HL-60/S4 (cell line): ENCODE measurements around the gene FAM53A.

ENCODE experiments used
- in situ Hi-C: fragments of 300-500 bp; cut with MboI; formaldehyde crosslinking; loops from 2 replicates; pipeline ENCODE4 v1.14.3; 2022; ENCODE audit warnings: low sequenced_read_pairs

The FAM53A gene

DNA sequence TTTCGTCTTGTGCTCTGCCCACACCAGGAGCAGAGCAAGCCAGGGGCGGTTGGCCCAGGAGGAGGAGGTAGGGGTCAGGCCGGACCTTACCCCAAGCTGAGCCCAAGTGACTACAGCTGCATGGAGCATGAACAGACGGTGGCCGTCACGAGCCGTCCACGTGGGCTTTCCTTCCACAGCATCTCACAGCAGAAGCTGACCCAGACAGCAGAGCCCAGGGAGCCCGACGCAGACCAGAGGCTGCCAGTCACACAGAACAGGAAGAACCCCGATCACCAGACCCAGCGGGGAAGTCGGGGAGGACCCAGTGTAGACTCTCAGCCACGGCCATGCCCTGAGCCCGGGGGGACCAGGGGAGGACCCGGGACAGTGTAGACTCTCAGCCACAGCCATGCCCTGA, 58.0 kb downstream of the FAM53A start:
- in situ Hi-C loops: loop anchor here (25.0 kb wide), 1 partner anchor 264 kb away; no protein-coding TSS in a partner anchor

DNA sequence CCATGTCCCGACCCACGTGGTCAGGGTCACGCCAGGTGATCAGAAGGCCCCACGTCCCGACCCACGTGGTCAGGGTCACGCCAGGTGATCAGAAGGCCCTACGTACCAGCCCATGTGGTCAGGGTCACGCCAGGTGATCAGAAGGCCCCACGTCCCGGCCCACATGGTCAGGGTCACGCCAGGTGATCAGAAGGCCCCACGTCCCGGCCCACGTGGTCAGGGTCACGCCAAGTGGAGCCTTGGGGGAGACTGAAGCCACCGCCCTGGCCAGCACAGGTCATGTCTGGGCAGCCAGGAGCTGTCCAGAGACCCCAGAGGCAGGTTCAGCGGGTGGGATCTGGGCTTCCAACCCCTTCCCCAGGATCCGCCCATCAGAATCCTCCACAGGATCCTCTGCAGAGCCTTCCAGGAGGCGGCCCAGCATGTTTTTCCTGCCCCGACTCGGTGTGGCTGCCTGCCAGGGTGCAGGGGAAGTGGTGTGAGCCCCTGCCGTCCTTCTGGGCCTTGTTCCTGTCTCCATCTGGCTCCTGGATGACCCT, 58.4 kb downstream of the FAM53A start:
- in situ Hi-C loops: loop anchor here (25.0 kb wide), 1 partner anchor 263 kb away; no protein-coding TSS in a partner anchor

DNA sequence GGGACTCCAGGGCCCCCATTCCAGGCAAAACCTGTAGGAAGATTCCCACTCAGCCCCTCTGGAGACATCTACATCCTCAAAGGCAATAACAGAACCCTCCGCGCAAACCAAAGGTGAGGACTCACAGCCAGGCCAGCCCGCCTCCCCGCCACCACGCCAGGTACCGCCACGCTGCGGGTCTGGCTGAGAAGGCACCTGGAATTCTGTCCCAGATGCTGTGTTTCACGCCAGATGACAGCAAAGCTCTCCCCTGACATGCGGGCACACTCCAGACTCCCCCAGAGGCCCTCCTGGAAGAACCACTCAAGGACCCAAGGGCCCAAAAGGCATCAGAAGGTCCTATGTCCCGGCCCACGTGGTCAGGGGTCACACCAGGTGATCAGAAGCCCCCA, 59.6 kb downstream of the FAM53A start:
- in situ Hi-C loops: no loop called here

DNA sequence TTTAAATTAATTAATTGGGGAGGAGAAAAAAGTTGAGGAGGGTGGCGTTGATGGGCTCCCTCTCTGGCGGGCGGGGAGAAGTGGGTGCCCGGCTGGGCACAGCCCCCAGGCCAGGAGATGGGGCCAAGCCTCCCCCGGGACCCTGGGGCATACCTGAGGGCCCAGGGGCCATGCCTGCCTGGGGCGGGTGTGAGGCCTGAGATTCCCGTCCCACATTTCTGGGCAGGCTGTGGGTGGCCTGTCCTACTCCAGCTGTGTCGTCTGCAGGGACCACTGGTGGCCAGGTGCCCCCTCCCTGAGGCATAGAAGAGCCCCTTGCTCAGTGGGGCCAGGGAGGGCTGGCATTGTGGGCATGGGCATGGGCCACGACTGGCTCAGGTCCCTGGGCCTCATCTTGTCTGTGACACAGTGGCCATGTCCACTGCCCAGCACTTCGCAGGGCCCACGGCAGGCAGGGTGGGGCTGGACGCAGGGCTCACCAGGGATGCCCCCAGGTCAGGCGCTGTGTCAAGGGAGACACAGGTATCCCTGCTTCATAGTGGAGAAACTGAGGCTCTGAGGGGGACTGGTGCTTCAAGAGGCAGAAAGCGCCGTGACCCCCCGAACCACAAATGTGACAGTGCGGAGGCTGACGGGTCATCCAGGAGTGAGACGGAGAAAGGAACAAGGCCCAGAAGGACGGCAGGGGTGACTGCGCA, 60.1 kb downstream of the FAM53A start:
- in situ Hi-C loops: no loop called here

DNA sequence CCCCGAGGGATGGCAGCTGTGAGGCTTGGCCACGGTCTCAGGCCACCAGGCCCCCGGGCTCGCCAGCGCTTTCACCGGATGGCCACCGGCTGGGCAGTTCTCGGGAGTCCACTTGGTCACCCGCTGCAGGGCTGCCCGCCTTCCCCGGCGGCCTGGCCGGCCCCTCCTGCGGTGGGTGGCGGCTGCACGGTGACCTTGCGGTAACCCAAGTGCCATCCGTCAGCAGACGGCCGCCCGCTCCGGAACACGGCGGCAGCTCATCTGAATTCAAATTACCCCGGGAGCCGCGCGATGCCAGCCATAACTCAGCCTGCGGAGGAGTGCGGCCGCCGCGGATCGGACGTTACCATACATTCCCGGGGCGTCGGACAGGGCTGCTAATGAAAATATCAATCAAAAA, 60.7 kb downstream of the FAM53A start:
- in situ Hi-C loops: no loop called here

DNA sequence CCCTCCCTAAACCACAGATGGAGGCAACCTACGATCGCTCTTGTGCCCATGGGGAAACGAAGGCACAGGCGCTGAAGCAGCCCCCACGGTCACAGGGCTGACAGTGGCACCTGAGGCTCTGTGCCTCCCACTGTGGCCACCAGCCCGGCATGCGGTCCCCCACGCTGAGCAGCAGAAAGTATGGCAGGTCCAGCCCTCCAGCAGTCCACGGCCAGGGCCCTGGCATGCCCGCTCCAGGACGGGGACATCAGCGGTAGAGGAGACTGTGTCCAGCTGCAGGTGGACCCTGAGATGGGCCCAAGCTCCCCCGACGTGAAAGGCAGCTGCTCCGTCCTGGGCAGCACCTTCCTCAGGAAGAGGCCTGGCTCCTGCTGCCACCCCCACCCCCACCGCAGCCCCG, 61.2 kb downstream of the FAM53A start:
- in situ Hi-C loops: no loop called here

DNA sequence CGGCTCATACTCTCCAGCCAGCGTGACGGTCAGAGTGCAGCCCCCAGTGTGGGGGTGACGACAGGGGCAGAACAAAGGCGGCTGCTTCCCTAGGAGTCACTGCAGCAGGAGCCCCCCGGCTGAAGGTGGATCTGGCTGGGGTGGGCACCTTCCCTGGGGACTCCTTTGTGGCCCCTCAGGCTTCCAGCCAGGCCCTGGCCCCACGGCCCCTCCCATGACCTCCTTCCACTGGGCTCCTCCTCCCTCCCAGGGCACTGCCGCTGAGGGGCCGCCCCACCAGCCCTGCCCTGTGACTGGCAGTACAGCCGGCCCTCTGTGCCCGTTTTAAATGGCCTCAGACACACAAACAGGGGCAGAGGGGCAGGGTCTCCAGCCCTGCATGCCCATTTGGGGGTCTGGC, 61.9 kb downstream of the FAM53A start:
- in situ Hi-C loops: no loop called here

DNA sequence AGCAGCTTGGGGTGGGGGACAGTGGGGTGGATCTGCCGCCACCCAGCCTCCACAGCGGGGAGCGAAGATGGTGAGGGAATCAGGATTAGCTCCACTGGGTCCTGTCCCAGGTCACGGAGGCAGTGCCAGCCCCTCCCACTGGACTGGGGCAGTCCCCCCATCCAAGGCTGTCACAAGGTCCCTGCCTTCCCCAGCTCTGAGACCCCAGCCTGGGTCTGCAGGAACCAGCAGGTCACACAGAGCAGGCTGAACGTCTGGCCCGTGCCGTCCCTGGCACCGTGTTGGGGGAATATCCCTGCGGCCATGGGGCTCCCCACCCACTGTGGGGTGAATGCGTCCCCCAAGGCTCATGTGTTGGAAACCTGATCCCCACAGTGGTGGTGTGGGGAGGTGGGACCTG, 62.6 kb downstream of the FAM53A start:
- in situ Hi-C loops: no loop called here

DNA sequence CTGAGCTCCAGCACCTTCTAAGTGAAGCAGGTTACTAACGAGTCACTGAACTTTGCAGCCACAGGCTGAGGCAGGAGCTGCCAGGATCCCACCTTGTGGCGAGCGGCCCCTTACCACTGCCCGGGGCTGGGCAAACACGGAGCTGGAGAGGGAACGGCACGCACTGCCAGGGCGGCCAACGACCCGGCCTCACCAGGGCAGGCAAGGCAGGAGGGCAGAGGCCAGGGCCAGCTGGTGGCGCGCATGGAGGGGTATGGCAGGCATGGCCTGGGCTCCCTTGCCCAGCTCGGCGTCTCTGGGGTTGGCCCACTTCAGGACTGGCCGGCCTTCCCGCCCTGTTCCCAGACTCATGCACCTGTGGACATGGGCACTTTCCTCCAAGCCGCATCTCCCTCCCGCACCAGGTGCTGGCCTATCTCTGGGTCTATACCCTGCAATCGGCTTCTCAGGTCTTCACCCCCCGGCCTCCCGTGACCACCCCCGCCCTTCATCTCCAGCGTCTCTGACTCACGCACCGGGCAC, 64.9 kb downstream of the FAM53A start:
- in situ Hi-C loops: no loop called here

DNA sequence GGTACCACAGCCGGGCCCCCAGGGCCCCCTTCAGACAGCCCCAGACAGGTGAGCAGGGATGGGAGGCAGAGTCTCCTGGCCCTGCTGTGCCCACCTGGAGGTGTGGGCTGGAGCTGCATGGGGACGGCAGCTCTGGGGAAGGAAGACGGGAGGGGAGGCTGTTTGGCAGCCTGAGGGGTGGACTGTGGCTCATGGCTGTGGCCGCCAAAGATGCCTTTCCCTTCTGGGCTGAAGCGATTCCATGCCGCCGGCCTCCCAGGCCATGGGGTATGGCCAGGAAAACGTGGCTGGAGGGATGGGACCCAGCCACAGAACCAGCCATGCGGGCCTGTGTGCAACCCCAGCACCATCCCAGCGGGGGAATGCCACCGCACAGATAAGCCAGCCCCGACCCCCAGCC, 65.7 kb downstream of the FAM53A start:
- in situ Hi-C loops: no loop called here

DNA sequence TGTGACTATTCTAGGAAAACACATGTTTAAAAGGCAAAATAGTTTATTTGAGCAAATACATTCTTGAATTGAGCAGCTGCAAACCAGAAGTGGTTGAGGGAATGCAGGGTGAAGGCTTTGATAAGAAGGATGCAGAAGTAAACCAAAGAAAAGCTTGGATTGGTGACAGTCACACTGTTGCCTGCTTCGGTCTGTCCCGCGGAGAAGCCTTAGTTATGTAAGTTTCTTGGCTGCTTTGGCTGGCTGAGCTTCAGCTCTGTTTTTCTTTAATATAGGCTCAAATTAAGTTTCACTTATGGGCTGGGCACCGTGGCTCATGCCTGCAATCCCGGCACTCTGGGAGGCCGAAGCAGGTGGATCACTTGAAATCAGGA, 67.6 kb downstream of the FAM53A start:
- in situ Hi-C loops: no loop called here

DNA sequence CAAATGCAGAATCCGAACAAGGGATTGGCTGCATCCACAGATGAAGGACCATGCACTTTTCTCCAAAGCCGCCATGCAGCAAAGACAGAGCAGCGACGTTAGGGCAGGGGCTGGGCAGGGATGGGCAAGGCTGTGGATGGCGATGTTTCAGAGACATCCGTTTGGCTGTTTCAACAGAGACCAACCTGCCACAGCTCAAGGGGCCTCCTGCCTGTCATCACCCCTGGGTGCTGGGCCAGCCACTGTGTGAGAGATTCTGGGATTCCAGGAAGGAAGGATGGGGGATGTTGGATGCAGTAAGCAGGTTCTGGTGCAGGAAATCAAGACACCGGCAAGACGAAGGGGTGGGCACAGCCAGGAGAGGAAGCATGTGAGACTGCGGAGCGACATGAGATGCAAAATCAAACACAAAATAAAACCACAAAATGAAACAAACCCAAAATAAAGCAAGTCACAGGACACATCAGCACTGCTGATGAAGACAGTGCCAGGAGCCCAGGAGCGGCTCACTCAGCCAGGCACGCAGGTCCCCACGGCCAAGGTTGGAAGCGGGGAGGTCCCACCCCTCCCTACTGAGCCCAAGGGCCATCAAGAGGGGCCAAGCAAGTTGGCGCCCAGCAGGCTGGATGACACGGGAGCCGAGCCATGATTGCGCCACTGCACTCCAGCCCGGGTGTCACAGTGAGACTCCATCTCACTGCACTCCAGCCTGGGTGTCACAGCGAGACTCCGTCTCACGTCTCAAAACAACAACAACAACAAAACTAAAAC, 68.1 kb downstream of the FAM53A start:
- in situ Hi-C loops: no loop called here

DNA sequence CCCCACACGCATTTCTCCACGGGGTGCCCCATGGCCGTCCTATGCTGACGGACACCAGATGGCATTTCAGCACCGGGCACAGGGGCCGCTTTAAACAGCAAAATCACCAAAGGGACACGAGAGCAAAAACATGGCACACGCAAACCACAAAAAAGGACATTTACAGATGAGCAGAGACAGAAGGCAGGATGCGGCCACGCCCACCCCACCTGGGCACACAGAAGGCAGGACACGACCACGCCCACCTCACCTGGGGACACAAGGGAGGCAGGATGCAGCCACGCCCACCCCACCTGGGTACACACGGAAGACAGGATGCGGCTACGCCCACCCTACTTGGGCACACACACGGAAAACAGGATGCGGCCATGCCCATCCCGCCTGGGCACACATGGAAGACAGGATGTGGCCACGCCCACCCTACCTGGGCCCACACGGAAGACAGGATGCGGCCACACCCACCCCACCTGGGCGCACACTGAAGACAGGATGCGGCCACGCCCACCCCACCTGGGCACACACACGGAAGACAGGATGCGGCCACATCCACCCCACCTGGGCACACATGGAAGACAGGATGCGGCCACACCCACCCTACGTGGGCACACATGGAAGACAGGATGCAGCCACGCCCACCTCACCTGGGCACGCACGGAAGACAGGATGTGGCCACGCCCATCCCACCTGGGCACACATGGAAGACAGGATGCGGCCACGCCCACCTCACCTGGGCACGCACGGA, 69.1 kb downstream of the FAM53A start:
- in situ Hi-C loops: no loop called here

DNA sequence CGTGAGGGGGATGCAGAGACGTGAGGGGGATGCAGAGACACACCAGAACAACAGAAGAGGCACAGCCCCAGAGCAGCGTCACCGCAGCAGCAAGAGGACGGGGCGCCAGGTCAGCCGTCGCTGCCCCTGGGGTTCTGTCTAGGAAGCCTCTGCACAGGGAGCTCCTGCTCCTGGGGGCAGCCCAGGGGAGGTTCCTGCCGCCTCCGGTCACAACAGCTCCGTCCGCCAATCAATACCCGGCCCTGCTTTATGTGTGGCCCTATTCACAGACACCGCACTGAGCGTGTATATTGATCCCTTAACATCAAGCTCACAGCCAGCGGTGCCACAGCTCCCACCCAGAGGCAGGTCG, 69.6 kb downstream of the FAM53A start:
- in situ Hi-C loops: no loop called here

DNA sequence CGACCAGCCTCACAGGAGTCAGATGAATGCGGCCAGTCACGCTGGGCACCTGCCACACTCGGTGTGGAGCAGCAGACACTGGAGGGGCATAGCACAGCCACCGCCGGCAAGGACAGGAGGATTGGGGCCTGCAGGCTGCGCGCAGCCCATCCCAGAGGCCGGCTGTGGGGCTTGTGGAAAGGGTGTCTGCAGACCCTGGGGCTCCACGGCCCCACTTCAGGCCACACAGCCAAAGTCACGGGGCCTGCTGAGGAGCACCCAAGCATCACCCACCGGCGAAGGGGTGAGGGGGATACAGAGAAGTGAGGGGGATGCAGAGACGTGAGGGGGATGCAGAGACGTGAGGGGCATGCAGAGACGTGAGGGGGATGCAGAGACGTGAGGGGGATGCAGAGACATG, 70.1 kb downstream of the FAM53A start:
- in situ Hi-C loops: no loop called here

DNA sequence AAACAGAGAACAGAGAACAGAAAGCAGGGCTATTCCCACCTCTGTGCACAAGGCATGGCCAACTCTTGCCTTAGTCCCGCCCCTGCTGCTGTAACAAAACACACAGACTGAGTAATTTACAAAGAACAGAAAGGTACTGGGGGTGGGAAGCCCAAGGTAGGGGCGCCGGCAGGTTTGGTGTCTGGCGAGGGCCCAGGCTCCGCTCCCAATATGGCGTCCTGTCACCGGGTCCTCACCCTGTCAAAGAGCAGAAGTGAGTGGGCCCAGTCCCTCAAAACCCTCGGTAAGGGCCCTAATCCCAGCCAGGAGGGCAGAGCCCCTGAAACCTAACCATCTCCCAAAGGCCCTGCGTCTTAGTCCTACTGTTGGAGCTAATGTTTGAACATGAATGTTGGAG, 71.0 kb downstream of the FAM53A start:
- in situ Hi-C loops: no loop called here

DNA sequence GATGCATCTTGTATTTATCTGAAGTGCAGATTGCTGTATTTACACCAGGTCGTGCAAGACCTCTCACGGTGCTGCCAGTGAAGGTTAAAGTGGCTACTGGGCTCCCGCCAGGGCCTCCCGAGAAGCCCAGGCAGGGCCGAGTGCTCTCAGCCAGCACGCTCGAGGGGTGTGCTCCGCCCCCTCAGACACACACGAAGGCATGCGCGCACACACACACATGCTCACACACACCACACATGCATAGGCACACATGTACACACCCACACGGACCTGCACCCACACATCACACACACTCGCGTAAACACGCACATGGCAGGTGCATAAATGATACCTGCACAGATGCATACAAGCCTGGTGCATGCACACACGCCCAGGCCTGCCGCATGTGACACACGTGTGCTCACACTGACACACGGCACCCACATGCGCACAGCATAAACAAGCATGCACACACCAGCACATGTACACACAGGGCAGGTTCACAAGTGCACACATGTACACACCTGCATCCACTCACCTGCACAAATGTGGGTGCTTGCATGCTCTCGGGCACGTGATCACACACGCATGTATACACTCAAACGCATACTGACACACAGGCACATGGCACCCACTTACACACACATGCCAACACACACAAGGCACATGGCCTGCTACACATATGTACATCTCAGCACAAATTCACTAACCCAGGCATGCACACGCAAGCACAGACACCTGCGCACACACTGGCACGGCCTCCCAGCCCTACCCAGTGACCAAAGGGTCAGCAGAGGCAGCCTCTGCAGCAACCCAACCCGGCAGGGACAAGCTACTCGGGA, 71.6 kb downstream of the FAM53A start:
- in situ Hi-C loops: no loop called here

DNA sequence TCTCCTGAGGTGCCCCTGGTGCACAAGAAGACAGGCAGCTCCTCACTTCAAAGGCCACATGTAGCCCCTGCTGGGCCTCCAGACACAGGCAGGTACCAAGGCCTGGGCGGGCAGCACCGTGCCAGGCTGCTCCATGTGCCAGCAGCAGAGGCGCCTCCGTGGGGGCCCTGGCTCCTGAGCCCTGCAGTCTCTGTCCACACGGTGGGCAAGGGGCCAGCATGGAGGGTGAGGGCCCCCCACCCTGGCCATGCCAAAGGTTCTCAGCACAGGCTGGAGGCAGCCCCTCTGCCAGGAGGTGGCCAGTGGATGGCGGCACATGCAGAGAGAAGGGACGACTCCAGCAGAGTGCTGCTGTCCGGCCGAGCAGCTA, 72.6 kb downstream of the FAM53A start:
- in situ Hi-C loops: no loop called here

DNA sequence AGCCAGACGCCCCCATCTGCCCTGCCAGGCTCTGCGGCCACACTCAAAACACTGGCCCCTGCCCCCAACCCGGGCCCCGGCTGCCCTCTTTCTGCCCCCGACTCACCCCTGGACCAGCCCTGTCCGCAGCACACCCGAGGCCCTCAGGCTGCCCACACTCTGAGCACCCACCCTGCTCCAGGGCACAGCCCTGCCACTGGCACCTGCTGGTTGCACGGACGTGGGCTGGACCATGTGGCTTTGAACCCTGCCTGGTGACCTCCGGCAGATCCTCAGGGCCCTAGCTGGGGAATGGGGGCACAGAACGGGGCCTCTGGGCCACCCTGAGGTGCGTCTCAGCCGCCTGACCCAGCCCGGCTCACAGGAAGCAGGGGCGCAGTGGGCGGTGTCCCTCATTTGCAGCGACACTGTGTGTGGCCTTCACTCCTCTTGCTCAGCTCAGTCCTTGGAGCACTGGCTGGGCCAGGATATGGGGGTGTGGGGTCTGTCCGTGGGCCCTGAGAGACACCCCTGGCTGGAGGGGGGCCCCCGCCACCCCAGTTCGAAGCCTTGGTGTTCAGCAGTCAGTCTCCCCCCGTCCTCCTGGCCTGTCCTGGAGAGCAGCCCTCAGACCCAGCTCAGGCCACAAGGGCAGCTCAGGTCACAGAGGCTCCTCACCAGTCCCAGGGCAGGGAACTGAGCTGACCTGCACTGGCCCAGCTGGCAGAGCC, 73.2 kb downstream of the FAM53A start:
- in situ Hi-C loops: no loop called here
